ENCODE data around the gene MYRIP.

DNA sequence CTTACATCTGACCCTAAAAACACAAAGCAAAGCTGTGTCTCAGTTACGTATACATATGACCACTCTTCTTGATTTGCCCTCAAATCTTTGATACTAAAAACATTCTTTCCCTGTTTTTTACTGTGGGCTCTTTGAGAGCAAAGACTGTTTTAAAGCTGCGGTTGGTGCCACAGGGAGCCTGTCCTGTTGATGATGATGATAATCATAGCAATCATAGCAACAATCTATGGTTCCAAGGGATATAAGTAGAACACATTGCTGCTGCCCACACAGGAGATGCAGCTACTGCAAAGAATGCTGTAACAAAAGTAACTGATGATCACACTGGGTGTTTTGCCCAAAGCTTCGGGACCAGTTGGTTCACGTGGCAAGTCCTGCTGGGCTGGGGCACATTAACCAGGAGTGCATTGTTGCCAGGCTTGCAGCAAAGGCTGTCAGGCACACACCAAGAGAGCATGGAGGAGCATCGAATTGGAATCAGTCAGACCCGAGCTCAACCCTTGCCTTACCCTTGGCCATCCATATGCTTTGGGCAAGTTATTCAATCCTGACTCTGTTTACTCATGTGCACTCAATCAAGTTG is 368.7 kb downstream of the MYRIP start:
- TF ChIP-seq CHD1 (IDR thresholded peaks at IDR 0.05; ENCODE audit: low read depth, low read length): no peak
- TF ChIP-seq MAFK (IDR thresholded peaks at IDR 0.05; ENCODE audit: low read depth, low read length): no peak
- no peak for TF ChIP-seq RFX5 (IDR thresholded peaks at IDR 0.05; ENCODE audit: low read depth, low read length)
- TF ChIP-seq, protein P1, sequence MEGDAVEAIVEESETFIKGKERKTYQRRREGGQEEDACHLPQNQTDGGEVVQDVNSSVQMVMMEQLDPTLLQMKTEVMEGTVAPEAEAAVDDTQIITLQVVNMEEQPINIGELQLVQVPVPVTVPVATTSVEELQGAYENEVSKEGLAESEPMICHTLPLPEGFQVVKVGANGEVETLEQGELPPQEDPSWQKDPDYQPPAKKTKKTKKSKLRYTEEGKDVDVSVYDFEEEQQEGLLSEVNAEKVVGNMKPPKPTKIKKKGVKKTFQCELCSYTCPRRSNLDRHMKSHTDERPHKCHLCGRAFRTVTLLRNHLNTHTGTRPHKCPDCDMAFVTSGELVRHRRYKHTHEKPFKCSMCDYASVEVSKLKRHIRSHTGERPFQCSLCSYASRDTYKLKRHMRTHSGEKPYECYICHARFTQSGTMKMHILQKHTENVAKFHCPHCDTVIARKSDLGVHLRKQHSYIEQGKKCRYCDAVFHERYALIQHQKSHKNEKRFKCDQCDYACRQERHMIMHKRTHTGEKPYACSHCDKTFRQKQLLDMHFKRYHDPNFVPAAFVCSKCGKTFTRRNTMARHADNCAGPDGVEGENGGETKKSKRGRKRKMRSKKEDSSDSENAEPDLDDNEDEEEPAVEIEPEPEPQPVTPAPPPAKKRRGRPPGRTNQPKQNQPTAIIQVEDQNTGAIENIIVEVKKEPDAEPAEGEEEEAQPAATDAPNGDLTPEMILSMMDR (conservative IDR thresholded peaks at IDR 0.05; ENCODE audit: low read depth, low read length): no peak
- no peak for TF ChIP-seq USF2 (IDR thresholded peaks at IDR 0.05; ENCODE audit: low read depth, low read length)
